ENCODE measurements around the gene OR52N4. TPM values are rescaled to one million over a fixed set of nuclear protein-coding genes. Genes with fewer than 3 reads are reported as not detected.

The OR52N4 gene
- polyA plus RNA-seq, 1 of the 3 experiments (the other 2 are of a cell fraction) = 0.10 TPM

- 66% methylated on average over 4 of the region's 4 CpGs for WGBS (ENCODE audit: low lambda C conversion rate)
- Histone ChIP-seq H3K9me3 (no peaks in the 10 kb centered on the region), H3K4me2 (no peak overlapping the region), H3K9me2 (no peaks in the 10 kb centered on the region), H3K27me3 (ENCODE audit: insufficient read depth) (no peaks in the 10 kb centered on the region), H3F3A (replicated peaks; ENCODE audit: insufficient read depth) (peaks cover 5% of the 10 kb centered on the region), H2AFZ (ENCODE audit: low read depth) (no peak overlapping the region), H3K4me3 (ENCODE audit: low read depth in 2 of 2, low read length in 1 of 2) (no peak overlapping the region), H3K79me2 (ENCODE audit: insufficient read depth) (no peaks in the 10 kb centered on the region), H3K9ac (no peak overlapping the region), H3K4me1 (ENCODE audit: control insufficient read depth in 1 of 2, insufficient read depth in 2 of 2, low read depth in 1 of 2, low read length in 1 of 2) (no peaks in the 10 kb centered on the region), H4K20me1 (ENCODE audit: insufficient read depth) (no peaks in the 10 kb centered on the region), H3K27ac (ENCODE audit: low read depth in 2 of 2, low read length in 1 of 2) (no peak overlapping the region), H3K36me3 (replicated peaks in 1 of 2; ENCODE audit: control insufficient read depth in 1 of 2, insufficient read depth in 2 of 2, low read length in 1 of 2) (peaks cover 48 to 51% of the 10 kb centered on the region in 2 experiments)
- CTCF ChIA-PET = no interaction called here
- TF ChIP-seq, protein P1, sequence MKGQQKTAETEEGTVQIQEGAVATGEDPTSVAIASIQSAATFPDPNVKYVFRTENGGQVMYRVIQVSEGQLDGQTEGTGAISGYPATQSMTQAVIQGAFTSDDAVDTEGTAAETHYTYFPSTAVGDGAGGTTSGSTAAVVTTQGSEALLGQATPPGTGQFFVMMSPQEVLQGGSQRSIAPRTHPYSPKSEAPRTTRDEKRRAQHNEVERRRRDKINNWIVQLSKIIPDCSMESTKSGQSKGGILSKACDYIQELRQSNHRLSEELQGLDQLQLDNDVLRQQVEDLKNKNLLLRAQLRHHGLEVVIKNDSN (IDR thresholded peaks at IDR 0.05; ENCODE audit: borderline replicate concordance, low read depth) = no peak
- TF ChIP-seq NFIC (IDR thresholded peaks at IDR 0.05; ENCODE audit: borderline replicate concordance) = no peak
- TF ChIP-seq FOSL2 (IDR thresholded peaks at IDR 0.05; ENCODE audit: borderline replicate concordance, low read depth) = no peak
- TF ChIP-seq FOXM1 (IDR thresholded peaks at IDR 0.05; ENCODE audit: low read depth) = no peak
- no peak for TF ChIP-seq SIN3A (IDR thresholded peaks at IDR 0.05; ENCODE audit: borderline replicate concordance, low read depth, low read length)
- TF ChIP-seq NRF1 (IDR thresholded peaks at IDR 0.05; ENCODE audit: low read depth, low read length) = no peak
- no peak for TF ChIP-seq MEF2A (IDR thresholded peaks at IDR 0.05; ENCODE audit: borderline replicate concordance, low read depth)
- no peak for TF ChIP-seq JUND (IDR thresholded peaks at IDR 0.05)
- no peak for TF ChIP-seq FOXJ3 (CRISPR knock-in tag; IDR thresholded peaks at IDR 0.05)
- POLR2A ChIA-PET = no interaction called here
- DNase-seq = no peak
Observed at GRCh38 chr11:5705688-5706087, 48.4 kb upstream of the OR52N4 start.

DNA sequence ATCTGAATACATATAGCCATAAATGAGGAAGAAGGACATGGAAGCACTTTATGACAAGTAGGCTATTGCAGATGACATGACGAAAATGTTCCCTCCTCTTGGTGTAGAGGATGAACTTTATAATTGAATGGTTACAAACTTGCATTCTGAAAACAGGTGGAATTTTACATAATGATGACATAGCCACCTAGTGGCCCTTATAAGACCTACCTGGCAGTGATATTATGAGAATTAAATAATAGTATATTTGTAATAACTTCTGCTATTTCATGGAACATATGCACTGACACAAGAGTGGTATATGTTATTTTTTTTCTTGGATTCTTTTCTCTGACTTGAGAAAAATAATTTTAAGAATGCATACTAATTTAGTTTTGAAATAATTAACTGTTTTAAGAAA is 41.5 kb upstream of the OR52N4 start:
- Histone ChIP-seq H3K36me3 (replicated peaks in 1 of 2; ENCODE audit: control insufficient read depth in 1 of 2, insufficient read depth in 2 of 2, low read length in 1 of 2) (peaks cover 10 to 21% of the 10 kb centered on the region in 2 experiments), H3K4me2 (no peak overlapping the region), H3K4me3 (ENCODE audit: low read depth in 2 of 2, low read length in 1 of 2) (no peak overlapping the region), H3K9me3 (no peaks in the 10 kb centered on the region), H3K27me3 (ENCODE audit: insufficient read depth) (no peaks in the 10 kb centered on the region), H3K4me1 (ENCODE audit: control insufficient read depth in 1 of 2, insufficient read depth in 2 of 2, low read depth in 1 of 2, low read length in 1 of 2) (no peaks in the 10 kb centered on the region), H2AFZ (ENCODE audit: low read depth) (no peak overlapping the region), H3K27ac (ENCODE audit: low read depth in 2 of 2, low read length in 1 of 2) (no peak overlapping the region), H4K20me1 (ENCODE audit: insufficient read depth) (no peaks in the 10 kb centered on the region), H3F3A (replicated peaks; ENCODE audit: insufficient read depth) (peaks cover 5% of the 10 kb centered on the region), H3K79me2 (ENCODE audit: insufficient read depth) (no peaks in the 10 kb centered on the region), H3K9ac (no peak overlapping the region), H3K9me2 (no peaks in the 10 kb centered on the region)
- DNase-seq = no peak
- POLR2A ChIA-PET = no interaction called here
- 25% methylated on average over 1 of the region's 1 CpG for WGBS (ENCODE audit: low lambda C conversion rate)
- TF ChIP-seq TAF1 (IDR thresholded peaks at IDR 0.05; ENCODE audit: borderline replicate concordance, low read depth, low read length) (no peak), MAX (IDR thresholded peaks at IDR 0.05; ENCODE audit: low read depth) (no peak), NFIC (IDR thresholded peaks at IDR 0.05; ENCODE audit: borderline replicate concordance) (no peak), YY1 (IDR thresholded peaks at IDR 0.05; ENCODE audit: low read depth) (no peak), SMC3 (IDR thresholded peaks at IDR 0.05; ENCODE audit: low read depth, low read length) (peak; percentile 17; the same call in 1 of the 2 replicates), RAD21 (IDR thresholded peaks at IDR 0.05; ENCODE audit: low read length) (0 out of 2 replicates have a peak, but pooled peaks have one; percentile 28), FOXJ3 (CRISPR knock-in tag; IDR thresholded peaks at IDR 0.05) (no peak), TCF12 (IDR thresholded peaks at IDR 0.05) (no peak), SIN3A (IDR thresholded peaks at IDR 0.05; ENCODE audit: borderline replicate concordance, low read depth, low read length) (no peak), GABPA (IDR thresholded peaks at IDR 0.05; ENCODE audit: low read depth) (no peak), ZBTB33 (IDR thresholded peaks at IDR 0.05; ENCODE audit: borderline replicate concordance, low read depth) (no peak), CHD2 (IDR thresholded peaks at IDR 0.05; ENCODE audit: low read length, partially characterized antibody) (no peak), TEAD4 (IDR thresholded peaks at IDR 0.05; ENCODE audit: borderline replicate concordance, insufficient read depth) (no peak), POLR2AphosphoS5 (IDR thresholded peaks at IDR 0.05; ENCODE audit: low read depth, low read length) (no peak), JUND (IDR thresholded peaks at IDR 0.05) (no peak)
- TF ChIP-seq, protein P2, sequence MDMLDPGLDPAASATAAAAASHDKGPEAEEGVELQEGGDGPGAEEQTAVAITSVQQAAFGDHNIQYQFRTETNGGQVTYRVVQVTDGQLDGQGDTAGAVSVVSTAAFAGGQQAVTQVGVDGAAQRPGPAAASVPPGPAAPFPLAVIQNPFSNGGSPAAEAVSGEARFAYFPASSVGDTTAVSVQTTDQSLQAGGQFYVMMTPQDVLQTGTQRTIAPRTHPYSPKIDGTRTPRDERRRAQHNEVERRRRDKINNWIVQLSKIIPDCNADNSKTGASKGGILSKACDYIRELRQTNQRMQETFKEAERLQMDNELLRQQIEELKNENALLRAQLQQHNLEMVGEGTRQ (IDR thresholded peaks at IDR 0.05; ENCODE audit: borderline replicate concordance, low read depth, low read length) = no peak
- TF ChIP-seq, protein P3, sequence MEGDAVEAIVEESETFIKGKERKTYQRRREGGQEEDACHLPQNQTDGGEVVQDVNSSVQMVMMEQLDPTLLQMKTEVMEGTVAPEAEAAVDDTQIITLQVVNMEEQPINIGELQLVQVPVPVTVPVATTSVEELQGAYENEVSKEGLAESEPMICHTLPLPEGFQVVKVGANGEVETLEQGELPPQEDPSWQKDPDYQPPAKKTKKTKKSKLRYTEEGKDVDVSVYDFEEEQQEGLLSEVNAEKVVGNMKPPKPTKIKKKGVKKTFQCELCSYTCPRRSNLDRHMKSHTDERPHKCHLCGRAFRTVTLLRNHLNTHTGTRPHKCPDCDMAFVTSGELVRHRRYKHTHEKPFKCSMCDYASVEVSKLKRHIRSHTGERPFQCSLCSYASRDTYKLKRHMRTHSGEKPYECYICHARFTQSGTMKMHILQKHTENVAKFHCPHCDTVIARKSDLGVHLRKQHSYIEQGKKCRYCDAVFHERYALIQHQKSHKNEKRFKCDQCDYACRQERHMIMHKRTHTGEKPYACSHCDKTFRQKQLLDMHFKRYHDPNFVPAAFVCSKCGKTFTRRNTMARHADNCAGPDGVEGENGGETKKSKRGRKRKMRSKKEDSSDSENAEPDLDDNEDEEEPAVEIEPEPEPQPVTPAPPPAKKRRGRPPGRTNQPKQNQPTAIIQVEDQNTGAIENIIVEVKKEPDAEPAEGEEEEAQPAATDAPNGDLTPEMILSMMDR (IDR thresholded peaks at IDR 0.05) = peak; percentile 63
- CTCF ChIA-PET = no interaction called here
